Suprapubic skin (tissue), 4 donors: ENCODE data around the gene C11orf21. TPM values are rescaled to one million over a fixed set of nuclear protein-coding genes. Genes with fewer than 3 reads are reported as not detected.

Experiments used
- DNase-seq, 2 donors: peaks; one replicate each; pipeline ENCODE4 v3.0.0-alpha.2; 2019; ENCODE audit warnings: low spot score in 2 of 2
- H3K27ac ChIP-seq: fragments of 200-600 bp; sonication (generic); one replicate; pipeline ENCODE4 v1.5.1; 2019
- H3K27me3 ChIP-seq: fragments of 200-600 bp; sonication (generic); one replicate; pipeline ENCODE4 v1.5.1; 2019
- H3K36me3 ChIP-seq: fragments of 200-600 bp; sonication (generic); one replicate; pipeline ENCODE4 v1.5.1; 2019
- H3K4me1 ChIP-seq: fragments of 200-600 bp; sonication (generic); one replicate; pipeline ENCODE4 v1.5.1; 2019
- H3K4me3 ChIP-seq: fragments of 200-600 bp; sonication (generic); one replicate; pipeline ENCODE4 v1.5.1; 2019; ENCODE audit warnings: mild to moderate bottlenecking
- H3K9me3 ChIP-seq: fragments of 200-600 bp; sonication (generic); one replicate; pipeline ENCODE4 v1.5.1; 2019
- CTCF ChIP-seq, 2 donors: fragments of 200-600 bp in 1 of 2; fragments of 450-650 bp in 1 of 2; sonication (generic) in 1 of 2; IDR thresholded peaks; one replicate each; pipeline ENCODE4 v1.5.1; 2016 to 2019; ENCODE audit warnings: antibody characterized with exemption in 2 of 2, mild to moderate bottlenecking in 1 of 2, moderate library complexity in 1 of 2
- EP300 ChIP-seq: sonication (generic); formaldehyde crosslinking; IDR thresholded peaks from one replicate; pipeline ENCODE4 v1.6.1; 2017; ENCODE audit warnings: antibody characterized with exemption
- POLR2A ChIP-seq, 2 donors: fragments of 450-650 bp; IDR thresholded peaks; one replicate each; pipeline ENCODE4 v1.6.1; 2017; ENCODE audit warnings: antibody characterized with exemption in 2 of 2, mild to moderate bottlenecking in 2 of 2, moderate library complexity in 2 of 2
- POLR2AphosphoS5 ChIP-seq, 3 donors: sonication (generic); formaldehyde crosslinking; IDR thresholded peaks; one replicate each; pipeline ENCODE4 v1.6.1; 2017; ENCODE audit warnings: antibody characterized with exemption in 3 of 3
- WGBS: methylation state at CpG from one replicate; pipeline ENCODE4 v1.1.5; 2018; 5-methylcytosine and 5-hydroxymethylcytosine counted together
- total RNA-seq, 4 donors: library from RNA; depleted of rRNA; stranded (reverse); fragments of >200 nt; gene quantifications; one replicate each; pipeline ENCODE4 v1.1.0, GENCODE V29; 2016

The C11orf21 gene
- total RNA-seq, 4 donors from 2014 or later = 1.2 to 2.5 TPM; not detected in 2

- 73% methylated on average over 12 of the region's 21 CpGs for WGBS
- no peak for TF ChIP-seq POLR2A (IDR thresholded peaks at IDR 0.05)
- no peak for TF ChIP-seq POLR2AphosphoS5 (IDR thresholded peaks at IDR 0.05)
- TF ChIP-seq CTCF (IDR thresholded peaks at IDR 0.05) = no peak
- no peak for TF ChIP-seq EP300
- H3K9me3 ChIP-seq = no peaks in the 10 kb centered on the region
- peaks cover 10% of the 10 kb centered on the region for H3K27me3 ChIP-seq
- H3K4me1 ChIP-seq = peaks cover 38% of the 10 kb centered on the region
- H3K36me3 ChIP-seq = no peaks in the 10 kb centered on the region
- H3K27ac ChIP-seq = no peak overlapping the region
- no peak overlapping the region for H3K4me3 ChIP-seq
- DNase-seq = no peak
These were observed 40.1 kb downstream of the C11orf21 start for GRCh38 chr11:2261436-2262230.

GRCh38 chr11:2260491-2261364, 41.0 kb downstream of the C11orf21 start:
- peaks cover 10% of the 10 kb centered on the region for H3K27me3 ChIP-seq
- peaks cover 44% of the 10 kb centered on the region for H3K4me1 ChIP-seq
- no peaks in the 10 kb centered on the region for H3K9me3 ChIP-seq
- no peak for TF ChIP-seq CTCF (IDR thresholded peaks at IDR 0.05)
- TF ChIP-seq EP300 = no peak
- no peak for TF ChIP-seq POLR2AphosphoS5 (IDR thresholded peaks at IDR 0.05)
- TF ChIP-seq POLR2A (IDR thresholded peaks at IDR 0.05) = no peak
- H3K4me3 ChIP-seq = no peak overlapping the region
- peak in 1 of 2 donors; percentile 74 for DNase-seq
- WGBS = 72% methylated on average over 10 of the region's 26 CpGs
- no peaks in the 10 kb centered on the region for H3K36me3 ChIP-seq
- no peak overlapping the region for H3K27ac ChIP-seq

GRCh38 chr11:2259897-2260451, 41.7 kb downstream of the C11orf21 start:
- 85% methylated on average over 5 of the region's 12 CpGs for WGBS

GRCh38 chr11:2259466-2259830, 42.3 kb downstream of the C11orf21 start:
- TF ChIP-seq CTCF (IDR thresholded peaks at IDR 0.05) (no peak), EP300 (no peak), POLR2AphosphoS5 (IDR thresholded peaks at IDR 0.05) (no peak), POLR2A (IDR thresholded peaks at IDR 0.05) (no peak)
- Histone ChIP-seq H3K9me3 (no peaks in the 10 kb centered on the region), H3K36me3 (no peaks in the 10 kb centered on the region), H3K27me3 (peaks cover 10% of the 10 kb centered on the region), H3K27ac (no peak overlapping the region), H3K4me1 (peaks cover 38% of the 10 kb centered on the region), H3K4me3 (no peak overlapping the region)
- no CpG with 5 or more reads among the region's 8 CpGs for WGBS
- DNase-seq = peak in 1 of 2 donors; percentile 47

More at GRCh38 chr11:2259897-2260451, 41.7 kb downstream of the C11orf21 start:
- H3K4me1 ChIP-seq = peaks cover 38% of the 10 kb centered on the region
- H3K27me3 ChIP-seq = peaks cover 10% of the 10 kb centered on the region
- H3K27ac ChIP-seq = no peak overlapping the region
- no peaks in the 10 kb centered on the region for H3K36me3 ChIP-seq
- TF ChIP-seq EP300 (no peak), POLR2AphosphoS5 (IDR thresholded peaks at IDR 0.05) (no peak), POLR2A (IDR thresholded peaks at IDR 0.05) (no peak), CTCF (IDR thresholded peaks at IDR 0.05) (no peak)
- H3K4me3 ChIP-seq = no peak overlapping the region
- no peaks in the 10 kb centered on the region for H3K9me3 ChIP-seq
- DNase-seq = peak in 1 of 2 donors; percentile 77
